Measurements from ENCODE around the gene DNAH17.

Gene DNAH17, protein sequence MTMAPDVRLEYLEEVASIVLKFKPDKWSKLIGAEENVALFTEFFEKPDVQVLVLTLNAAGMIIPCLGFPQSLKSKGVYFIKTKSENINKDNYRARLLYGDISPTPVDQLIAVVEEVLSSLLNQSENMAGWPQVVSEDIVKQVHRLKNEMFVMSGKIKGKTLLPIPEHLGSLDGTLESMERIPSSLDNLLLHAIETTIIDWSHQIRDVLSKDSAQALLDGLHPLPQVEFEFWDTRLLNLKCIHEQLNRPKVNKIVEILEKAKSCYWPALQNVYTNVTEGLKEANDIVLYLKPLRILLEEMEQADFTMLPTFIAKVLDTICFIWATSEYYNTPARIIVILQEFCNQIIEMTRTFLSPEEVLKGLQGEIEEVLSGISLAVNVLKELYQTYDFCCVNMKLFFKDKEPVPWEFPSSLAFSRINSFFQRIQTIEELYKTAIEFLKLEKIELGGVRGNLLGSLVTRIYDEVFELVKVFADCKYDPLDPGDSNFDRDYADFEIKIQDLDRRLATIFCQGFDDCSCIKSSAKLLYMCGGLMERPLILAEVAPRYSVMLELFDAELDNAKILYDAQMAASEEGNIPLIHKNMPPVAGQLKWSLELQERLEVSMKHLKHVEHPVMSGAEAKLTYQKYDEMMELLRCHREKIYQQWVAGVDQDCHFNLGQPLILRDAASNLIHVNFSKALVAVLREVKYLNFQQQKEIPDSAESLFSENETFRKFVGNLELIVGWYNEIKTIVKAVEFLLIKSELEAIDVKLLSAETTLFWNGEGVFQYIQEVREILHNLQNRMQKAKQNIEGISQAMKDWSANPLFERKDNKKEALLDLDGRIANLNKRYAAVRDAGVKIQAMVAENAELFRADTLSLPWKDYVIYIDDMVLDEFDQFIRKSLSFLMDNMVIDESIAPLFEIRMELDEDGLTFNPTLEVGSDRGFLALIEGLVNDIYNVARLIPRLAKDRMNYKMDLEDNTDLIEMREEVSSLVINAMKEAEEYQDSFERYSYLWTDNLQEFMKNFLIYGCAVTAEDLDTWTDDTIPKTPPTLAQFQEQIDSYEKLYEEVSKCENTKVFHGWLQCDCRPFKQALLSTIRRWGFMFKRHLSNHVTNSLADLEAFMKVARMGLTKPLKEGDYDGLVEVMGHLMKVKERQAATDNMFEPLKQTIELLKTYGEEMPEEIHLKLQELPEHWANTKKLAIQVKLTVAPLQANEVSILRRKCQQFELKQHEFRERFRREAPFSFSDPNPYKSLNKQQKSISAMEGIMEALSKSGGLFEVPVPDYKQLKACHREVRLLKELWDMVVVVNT (N-terminal part only)

DNA sequence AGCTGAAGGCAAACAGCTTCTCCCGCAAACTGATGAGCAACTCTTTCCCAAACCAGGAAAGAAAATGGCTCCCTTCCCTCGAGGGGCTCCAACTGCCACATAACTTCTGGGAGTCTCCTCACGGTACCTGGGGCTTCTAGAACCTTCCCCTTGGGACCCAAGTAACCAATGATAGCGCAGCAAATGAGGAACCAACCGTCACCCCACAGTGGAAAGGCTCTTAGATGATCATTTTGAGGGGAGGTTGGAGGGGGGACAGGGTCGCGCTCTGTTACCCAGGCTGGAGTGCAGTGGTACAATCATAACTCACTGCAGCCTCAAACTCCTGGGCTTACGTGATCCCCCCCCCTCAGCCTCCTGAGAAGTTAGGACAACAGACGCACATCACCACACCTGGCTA is at the start of gene DNAH17:
Gene DNAH17 (minus strand): TSS at position 101 of the 400 bp plus-strand sequence. CDS start 2,339 bp downstream, outside the sequence.
- DNase-seq, result no peak

DNA sequence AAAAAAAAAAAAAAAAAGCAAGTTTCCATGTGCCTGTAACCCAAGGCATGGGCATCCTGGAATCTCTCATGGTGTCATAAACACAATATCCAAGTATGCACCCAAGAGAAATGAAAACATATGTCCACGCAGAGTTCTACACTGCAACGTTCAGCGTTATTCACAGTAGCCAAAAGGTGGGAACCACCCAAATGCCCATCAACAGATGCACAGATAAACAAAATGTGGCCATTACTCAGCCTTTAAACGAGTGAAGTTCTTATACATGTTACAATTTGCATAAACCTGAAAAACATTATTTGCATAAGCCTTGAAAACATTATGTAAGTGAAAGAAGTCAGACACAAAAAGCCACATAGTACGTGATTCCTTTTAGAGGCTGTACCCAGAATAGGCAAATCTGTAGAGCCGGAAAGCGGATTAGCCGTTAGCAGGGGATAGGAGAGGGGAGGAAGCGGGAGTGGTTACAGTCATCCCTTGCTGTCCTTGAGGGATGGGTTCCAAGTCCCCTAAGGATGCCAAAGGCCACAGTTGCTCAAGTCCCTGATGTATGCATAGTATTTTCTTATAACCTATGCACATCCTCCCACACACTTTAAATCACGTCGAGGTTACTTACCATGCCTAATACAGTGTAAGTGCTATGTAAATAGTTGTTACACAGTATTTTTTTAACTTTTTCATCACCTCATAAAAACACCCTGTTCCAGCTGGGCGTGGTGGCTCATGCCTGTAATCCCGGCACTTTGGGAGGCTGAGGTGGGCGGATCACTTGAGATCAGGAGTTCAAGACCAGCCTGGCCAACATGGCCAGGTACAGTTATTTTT is 47.3 kb upstream of the DNAH17 start:
- no peak for DNase-seq

DNA sequence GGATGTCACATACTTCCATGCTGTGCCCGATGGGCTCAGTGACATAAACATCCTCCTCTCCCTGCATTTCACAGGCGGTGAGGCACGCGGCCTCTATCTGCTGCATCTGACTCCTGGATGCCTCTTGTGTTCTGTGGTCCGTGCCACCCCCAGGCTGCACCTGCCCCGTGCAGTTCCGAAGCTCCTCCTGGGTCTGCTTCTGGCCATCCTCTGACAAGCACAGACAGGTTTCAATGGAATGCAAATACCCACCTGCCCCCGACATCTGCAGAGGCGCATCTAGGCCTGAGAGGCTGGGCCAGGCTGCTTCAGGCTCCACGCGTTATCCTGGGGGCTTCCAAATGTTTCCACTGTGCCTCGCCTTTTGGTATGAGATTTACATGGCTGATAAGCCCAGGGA is 46.3 kb upstream of the DNAH17 start:
- DNase-seq, result no peak

DNA sequence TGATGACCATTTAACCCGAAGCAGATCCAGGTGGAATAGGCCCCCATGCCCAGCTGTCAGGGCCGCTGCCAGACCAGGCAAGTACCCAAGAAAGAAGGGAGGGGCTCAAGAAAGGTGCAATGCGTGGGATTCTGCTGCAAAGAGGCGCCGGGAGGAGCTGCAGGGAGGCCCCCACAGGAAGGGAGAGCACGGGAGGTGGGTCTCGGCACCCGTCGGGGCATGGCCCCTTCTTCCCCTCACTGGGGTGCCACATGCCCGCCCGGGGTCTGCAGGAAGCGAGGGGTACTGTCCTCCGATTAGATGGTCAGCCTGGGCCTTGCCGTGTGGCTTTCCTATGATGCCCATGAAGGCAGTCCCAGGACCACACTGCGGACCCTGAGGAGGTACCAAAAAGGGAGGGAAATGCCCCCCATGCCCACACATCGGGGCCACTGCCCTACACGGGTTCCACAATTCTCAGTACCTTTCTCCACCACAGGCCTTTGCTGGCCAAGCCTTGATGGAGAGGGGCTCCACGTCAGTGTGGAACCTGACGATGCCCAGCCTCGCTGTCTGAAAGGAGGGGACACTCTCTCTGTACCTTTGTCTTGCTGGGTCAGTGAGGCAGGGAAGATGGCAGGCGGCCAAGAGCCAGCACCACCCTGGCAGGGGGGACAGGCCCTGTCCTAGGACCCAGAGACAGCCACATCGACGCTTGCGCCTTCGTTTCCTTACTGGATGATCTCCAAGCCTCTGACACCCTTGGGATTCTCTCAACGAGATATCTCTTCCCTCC is 45.5 kb upstream of the DNAH17 start:
- no peak for DNase-seq

DNA sequence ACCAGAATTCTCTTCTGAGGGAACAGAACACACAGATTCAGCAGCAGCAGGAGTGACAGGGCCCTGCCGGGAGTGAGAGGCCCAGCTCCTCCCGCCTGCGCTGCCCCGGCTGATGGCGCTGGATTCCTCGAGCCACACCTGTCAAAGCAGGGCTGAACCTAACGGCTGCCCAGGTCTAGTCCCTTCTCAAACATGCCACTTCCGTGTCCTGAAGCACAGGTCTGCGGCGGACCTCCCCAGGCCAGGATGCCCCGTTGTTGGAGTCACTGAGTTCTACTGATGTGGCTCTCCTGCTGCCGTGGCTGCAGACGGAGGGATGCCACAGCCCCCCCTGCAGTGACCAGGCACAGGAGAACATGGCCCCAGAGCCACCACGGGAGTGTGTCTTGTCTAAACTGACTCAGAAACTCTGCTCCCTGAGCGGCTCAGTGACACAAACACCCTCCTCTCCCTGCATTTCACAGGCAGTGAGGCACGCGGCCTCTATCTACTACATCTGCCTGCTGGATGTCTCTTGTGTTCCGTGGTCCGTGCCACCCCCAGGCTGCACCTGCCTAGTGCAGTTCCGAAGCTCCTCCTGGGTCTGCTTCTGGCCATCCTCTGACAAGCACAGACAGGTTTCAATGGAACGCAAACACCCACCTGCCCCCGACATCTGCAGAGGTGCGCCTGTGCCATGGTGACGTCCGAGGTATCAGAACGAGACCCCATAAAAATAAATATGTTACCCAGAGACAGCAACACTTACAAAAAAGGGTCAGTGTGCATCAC is 44.7 kb upstream of the DNAH17 start:
- DNase-seq, result no peak

DNA sequence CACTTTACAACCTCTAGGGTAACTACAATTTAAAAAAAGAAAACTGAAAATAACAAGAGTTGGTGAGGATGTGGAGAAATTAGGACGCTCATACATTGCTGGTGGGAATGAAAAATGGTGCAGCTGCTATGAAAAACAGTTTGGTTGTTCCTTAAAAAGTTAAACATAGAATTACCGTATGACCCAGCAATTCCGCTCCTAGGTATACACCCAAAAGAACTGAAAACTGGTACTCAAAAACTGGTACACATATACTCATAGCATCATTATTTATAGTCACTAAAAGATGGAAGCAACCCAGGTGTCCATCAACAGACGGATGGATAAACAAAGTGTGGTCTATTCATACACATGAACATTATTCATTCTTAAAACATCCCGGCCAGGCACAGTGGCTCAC is 42.9 kb upstream of the DNAH17 start:
- DNase-seq, result no peak

DNA sequence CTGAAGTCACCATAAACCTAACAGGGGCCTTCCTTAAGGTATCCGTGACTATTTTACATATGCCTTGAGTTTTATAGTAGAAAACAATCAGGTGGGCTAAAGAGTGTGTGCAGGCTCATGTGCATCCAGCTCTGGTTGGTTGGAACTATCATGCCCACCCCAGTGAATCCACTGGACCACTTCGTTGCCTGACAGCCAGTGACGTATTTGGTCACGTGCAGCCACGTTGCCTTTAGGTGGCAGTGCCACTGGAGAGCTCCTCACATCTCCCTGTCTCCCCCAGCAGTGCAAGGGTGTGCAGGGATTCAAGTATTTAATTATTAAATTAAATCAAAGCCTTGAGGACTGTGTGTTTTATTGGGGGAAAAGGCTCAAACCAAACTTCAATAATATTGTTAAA is 42.1 kb upstream of the DNAH17 start:
- DNase-seq, result no peak

DNA sequence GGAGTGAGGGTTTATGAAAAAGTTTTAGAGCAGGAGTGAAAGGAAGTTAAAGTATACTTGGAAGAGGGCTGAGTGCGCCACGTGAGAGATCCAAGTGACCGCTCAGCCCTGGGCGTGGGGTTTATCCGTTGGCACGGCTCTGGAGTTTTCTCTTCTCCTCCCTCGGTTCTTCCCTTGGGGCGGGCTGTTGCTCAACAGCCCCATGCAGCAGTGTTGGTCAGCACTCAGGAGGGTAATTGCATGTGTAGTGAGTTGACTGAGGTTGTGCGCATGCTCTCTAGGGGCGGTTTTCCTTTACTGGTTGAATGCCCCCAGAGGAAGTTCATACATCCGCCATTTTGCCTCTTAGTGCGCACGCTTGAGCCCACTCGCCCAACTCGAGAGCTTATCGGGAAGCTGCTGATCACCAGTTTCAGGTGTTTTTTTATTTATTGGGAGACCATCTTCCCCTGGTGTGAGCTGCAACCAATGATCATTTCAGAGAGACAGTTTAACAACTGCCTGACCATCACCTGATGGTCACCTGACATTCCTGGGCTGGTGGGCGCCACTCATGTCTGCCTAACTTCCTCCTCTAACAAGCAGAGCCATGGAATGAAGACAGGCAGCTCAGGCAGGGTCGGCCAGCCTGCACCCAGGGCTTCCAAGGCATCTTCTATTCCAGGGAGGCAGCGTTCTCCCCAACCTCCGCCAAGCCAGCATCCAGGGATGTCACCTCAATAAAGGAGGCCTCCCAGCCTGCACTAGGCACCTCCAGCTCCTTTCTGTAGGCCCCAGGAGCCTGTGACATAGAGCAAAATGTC is 41.3 kb upstream of the DNAH17 start:
- DNase-seq, result no peak

DNA sequence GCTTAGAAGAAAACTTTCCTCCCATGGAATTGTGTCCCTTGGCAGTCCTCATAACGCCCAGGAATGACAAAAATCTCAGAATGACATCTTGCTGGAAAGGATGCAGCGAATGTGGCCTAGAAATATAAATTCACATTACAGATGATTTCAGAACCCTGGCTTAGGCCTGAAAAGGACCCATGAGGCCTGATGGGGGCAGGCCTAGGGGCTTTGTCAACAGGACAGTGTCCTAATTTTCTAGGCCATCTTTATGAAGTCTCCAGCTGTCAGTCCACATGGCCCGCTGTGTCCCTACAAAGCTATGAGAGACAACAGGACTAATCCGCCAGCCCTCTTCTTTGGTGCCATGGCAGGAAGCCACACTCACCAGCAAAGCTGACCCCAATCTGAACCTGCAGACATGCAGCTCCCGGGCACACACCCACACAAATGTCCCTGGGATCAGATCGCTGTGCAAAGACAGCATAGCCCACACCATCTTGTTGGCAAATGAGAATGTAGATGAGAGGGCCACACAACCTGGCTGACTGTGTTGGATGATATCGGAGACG is 40.4 kb upstream of the DNAH17 start:
- no peak for DNase-seq

DNA sequence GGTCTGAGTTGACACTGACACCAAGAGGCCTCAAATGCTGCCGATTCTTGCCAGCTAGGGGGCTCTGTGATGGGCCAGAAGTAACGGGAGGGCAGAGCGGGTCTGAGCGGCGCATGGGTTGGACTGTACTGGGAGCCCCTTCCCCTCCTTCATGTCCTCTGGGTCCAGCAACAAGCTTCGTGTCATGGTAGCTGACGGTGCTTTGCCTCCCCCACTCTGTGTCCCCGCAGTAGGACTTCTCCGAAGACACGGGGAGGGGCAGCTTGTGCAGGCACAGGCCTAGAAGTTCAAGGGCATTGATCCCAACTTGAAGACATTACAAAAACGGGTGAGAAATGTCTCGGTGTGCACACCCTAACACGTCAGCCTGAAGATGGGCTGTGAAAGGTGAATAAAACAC is 39.8 kb upstream of the DNAH17 start:
- DNase-seq, result no peak

DNA sequence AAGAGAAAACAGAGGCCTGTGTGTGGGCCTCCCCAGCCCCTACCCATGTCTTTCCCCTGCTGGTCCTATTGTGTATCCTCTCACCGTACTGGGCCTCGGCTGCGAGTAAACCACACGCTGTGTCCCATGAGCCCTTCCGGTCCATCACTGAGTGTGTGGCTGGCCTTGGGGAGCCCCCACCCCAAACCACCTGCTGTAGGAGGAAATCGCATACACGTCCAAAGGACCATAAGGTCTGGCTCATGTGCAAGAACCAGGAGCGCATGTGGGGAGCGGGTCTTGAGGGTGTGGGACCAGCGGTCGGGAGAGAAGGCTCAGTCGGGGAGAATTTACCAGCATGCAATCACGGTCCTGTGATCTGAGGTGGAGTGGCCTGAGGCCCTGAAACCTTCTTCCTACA is 38.4 kb upstream of the DNAH17 start:
- no peak for DNase-seq

DNA sequence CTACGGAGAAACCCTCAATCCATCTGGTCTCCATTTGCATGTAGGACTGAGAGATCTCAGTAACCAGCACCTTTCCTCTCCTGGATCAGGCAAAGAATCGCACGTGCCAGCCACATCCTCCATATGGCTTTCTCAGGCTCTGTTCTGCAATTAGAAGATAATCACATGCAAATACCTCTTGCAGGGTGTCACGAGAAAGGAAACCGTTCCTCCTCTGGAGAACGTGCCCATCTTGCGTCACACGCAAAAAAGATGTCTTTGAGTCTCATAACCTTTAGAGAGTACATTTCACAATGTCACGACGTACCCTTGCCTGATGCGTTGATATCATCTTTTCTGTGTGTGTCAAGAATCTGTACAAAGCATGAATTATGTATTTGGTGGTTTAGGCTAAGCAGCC is 36.2 kb upstream of the DNAH17 start:
- DNase-seq, result no peak

DNA sequence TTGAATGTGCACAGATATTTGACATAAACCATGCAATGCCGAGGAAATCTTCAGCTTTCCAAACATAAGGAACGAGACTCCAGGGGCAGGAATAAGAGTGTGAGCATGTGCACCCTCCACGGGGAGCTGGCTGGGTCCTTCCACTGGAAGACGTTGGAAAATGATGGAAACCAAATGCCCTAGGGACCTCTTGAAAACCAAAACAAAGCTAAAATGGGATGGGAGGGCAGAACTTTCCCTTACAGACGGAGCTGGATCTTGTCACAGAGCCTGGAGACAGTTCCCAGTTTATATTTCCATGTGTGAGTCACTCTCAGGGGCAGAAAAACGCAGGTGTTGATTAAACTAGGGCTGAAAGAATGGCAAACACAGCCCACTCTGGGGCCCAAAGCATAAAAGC is 34.4 kb upstream of the DNAH17 start:
- no peak for DNase-seq

DNA sequence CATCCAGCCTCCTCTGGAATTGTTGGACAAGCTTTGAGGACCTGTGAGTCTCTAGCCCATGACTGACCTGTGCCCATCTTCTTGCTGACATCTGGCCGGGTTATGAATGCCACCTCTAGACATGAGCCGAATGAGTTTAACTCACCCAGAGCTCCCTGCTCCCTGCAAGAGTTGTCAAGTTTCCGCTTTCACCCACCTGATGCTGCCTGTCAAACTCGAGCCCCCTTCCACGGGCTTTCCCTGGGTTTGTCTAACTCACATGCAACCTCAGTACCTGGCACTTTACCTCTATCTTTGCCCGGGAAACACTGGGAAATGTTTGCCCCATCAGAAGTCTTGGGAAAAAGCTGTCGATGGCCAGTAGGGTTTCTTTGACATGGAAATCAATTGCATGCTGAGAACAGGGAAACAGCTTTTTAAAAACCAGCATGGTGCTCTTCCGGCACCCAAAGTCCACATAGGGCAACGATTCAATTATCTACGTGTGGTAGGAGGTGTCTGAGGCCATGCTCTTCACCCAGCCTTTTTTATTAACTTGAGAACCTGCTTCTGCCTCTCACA is 33.8 kb upstream of the DNAH17 start:
- DNase-seq, result no peak

DNA sequence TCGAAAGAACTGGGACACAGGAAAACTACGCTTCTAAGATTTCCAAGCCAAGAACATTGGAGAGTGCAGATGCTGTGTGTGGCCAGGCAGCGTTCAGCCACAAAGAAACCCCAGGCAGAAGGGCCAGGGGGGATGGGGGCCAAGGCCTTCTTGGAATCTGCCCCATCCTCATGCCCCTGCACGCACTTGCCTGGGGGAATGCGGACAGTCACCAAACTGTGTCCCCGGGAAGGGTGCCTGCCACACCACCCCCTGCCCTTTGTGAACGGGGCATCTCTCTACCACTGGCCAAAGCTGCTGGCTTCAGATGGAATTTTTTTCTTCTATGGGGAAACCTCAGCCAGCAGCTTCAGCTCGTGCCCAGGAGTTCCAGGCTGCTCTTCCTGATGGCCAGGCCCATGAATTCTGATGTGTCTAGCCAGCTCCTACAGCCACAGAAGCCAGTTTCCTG is 32.0 kb upstream of the DNAH17 start:
- no peak for DNase-seq

DNA sequence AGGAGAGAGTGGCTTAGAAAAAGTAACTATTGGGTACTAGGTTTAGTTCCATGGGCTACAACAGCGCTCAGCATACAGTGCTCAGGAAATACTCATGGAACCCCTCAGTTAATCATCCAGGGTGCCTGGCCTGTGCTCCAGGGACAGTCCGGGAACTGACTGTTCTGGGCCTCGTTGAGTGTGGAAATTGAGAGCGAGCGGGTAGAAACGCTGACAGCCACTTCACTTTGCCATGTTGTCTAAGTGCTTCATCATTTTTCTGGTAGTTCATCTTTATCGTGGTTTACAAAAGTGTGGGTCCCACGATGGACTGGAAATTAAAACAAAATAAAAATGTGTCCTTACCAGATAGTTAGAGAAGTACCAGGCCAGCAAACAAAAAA is 31.6 kb upstream of the DNAH17 start:
- no peak for DNase-seq

DNA sequence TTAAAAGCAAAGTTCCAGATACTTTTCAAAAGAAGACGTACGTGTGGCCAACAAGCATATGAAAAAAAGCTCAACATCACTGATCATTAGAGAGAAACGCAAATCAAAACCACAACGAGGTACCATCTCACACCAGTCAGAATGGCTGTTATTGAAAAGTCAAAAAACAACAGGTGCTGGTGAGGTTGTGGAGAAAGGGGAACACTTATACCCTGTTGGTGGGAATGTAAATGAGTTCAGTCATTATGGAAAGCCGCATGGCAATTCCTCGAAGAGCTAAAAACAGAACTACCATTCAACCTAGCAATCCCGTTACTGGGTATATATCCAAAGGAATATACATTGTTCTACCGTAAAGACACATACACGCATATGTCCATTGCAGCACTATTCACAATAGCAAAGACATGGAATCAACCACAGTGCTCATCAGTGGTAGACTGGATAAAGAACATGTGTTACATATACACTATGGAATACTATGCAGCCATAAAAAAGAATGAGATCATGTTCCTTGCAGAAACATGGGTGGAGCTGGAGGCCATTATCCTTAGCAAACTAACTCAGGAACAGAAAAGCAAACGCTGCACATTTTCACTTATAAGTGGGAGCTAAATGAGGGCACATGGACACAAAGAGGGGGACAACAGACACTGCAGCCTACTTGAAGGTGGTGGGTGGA is 31.1 kb upstream of the DNAH17 start:
- DNase-seq, result no peak

DNA sequence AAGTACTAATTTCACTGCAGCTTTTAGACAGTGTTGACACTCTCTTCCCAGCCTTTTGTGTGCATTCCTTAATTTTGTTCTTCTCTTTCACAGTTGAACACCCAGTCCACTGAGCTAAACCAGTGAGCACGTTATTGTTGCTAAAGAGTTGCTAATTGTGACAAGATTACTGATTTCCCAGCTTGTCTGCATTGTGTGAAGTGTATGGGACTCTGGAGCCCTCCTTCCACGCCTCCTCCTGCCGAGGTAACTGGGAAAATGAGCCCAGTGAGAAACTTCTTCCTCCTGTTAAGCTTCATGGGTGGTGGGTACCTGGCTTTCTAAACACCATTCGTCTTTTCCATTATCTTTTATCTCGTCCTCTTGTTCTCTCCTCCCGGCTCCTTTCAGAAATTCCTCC is 29.8 kb upstream of the DNAH17 start:
- no peak for DNase-seq

DNA sequence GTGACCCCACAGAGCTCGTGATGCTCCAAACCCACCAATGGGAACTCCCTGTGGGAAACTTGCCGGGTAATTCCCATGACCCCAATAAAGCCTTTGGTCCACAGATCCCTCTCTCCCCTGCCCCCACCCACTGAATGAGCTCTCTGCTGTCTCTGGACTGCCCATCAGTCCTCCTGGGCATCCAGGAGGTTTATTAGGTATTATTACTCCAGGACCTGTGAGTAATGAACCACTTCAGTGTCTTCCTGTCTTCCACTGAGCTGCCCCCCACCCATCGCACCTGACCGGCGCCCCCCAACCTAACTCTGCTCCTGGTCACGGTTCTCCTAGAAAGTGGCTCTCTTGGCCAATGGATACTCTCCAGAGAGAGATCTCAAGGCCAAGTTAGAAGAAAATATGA is 28.7 kb upstream of the DNAH17 start:
- no peak for DNase-seq
